IMR-90 (cell line): ENCODE data around the gene PLTP. TPM values are rescaled to one million over a fixed set of nuclear protein-coding genes. Genes with fewer than 3 reads are reported as not detected.

Experiments
- ATAC-seq: fragments of 200-7000 bp; cut with Tn5 transposase; 2 replicates; pipeline ENCODE4 v1.9.1; 2020; ENCODE audit warnings: low read depth, mild to moderate bottlenecking, moderate library complexity
- BruUV-seq: library from RNA; stranded (reverse); fragments of 400-500 nt; replicated peaks from 2 replicates; lab custom pipeline; 2021; lab: Mats Ljungman, UMichigan
- CTCF ChIA-PET: fragments of 300-600 bp; formaldehyde crosslinking; extraction: SDS; loops from one replicate; lab custom pipeline; 2021; ENCODE audit warnings: antibody characterized with exemption; lab: Yijun Ruan, JAX
- POLR2A ChIA-PET: fragments of 300-600 bp; sonication (Branson Sonifier 250); formaldehyde crosslinking; loops from one replicate; lab custom pipeline; 2022; ENCODE audit warnings: antibody characterized with exemption; ENCODE audit not compliant: unreplicated experiment; lab: Charles Lee
- DNase-seq: peaks from one replicate; pipeline ENCODE4 v3.0.0; 2013
- H2AFZ ChIP-seq: replicated peaks from 2 replicates; pipeline ENCODE3; 2013; ENCODE audit warnings: low read length, mild to moderate bottlenecking; ENCODE audit not compliant: poor library complexity
- H2AK5ac ChIP-seq: 2 replicates; pipeline ENCODE4 v1.6.1; 2013; ENCODE audit warnings: low read depth, low read length, inconsistent platforms
- H2AK9ac ChIP-seq: replicated peaks from 2 replicates; pipeline ENCODE3; 2013; ENCODE audit warnings: mild to moderate bottlenecking, low read depth, low read length, moderate library complexity; ENCODE audit not compliant: poor library complexity
- H2BK120ac ChIP-seq: 2 replicates; pipeline ENCODE4 v1.6.1; 2013; ENCODE audit warnings: low read depth, low read length, inconsistent platforms
- H2BK15ac ChIP-seq: 3 replicates; pipeline ENCODE4 v1.6.1; 2013; ENCODE audit warnings: low read depth, low read length, inconsistent platforms
- H2BK20ac ChIP-seq: 2 replicates; pipeline ENCODE4 v1.6.1; 2013; ENCODE audit warnings: low read depth, mild to moderate bottlenecking, inconsistent platforms, low read length, moderate library complexity
- H2BK5ac ChIP-seq: 2 replicates; pipeline ENCODE4 v1.6.1; 2013; ENCODE audit warnings: mild to moderate bottlenecking, low read depth, low read length, inconsistent platforms; ENCODE audit not compliant: poor library complexity, severe bottlenecking
- H3K14ac ChIP-seq: replicated peaks from 2 replicates; pipeline ENCODE4 v1.6.1; 2013; ENCODE audit warnings: low read depth, low read length, inconsistent platforms
- H3K18ac ChIP-seq: 2 replicates; pipeline ENCODE4 v1.6.1; 2013; ENCODE audit warnings: low read depth, low read length, control low read depth
- H3K23ac ChIP-seq: 2 replicates; pipeline ENCODE4 v1.6.1; 2013; ENCODE audit warnings: low read depth, low read length, inconsistent platforms
- H3K27ac ChIP-seq: 2 replicates; pipeline ENCODE4 v1.5.1; 2013; ENCODE audit warnings: mild to moderate bottlenecking, control low read depth, low read length; ENCODE audit not compliant: insufficient read depth
- H3K27me3 ChIP-seq: 2 replicates; pipeline ENCODE4 v1.6.1; 2013; ENCODE audit warnings: low read length; ENCODE audit not compliant: control insufficient read depth, insufficient read depth
- H3K36me3 ChIP-seq: 2 replicates; pipeline ENCODE4 v1.6.1; 2013; ENCODE audit warnings: low read length, mixed read lengths; ENCODE audit not compliant: control insufficient read depth, insufficient read depth
- H3K4ac ChIP-seq: 2 replicates; pipeline ENCODE4 v1.6.1; 2013; ENCODE audit warnings: low read depth, low read length, inconsistent platforms
- H3K4me1 ChIP-seq: 2 replicates; pipeline ENCODE4 v1.6.1; 2013; ENCODE audit warnings: low read length, mixed read lengths; ENCODE audit not compliant: control insufficient read depth, insufficient read depth
- H3K4me2 ChIP-seq: 2 replicates; pipeline ENCODE4 v1.6.1; 2013; ENCODE audit warnings: low read depth, mild to moderate bottlenecking, control low read depth, low read length, moderate library complexity
- H3K4me3 ChIP-seq: 2 replicates; pipeline ENCODE4 v1.5.1; 2013; ENCODE audit warnings: low read depth, mild to moderate bottlenecking, control low read depth, low read length, moderate library complexity; ENCODE audit not compliant: insufficient read depth
- H3K56ac ChIP-seq: 2 replicates; pipeline ENCODE4 v1.6.1; 2013; ENCODE audit warnings: low read length, inconsistent platforms; ENCODE audit not compliant: insufficient read depth; ENCODE audit errors: extremely low read depth
- H3K79me1 ChIP-seq, 2 experiments: 2 replicates each; pipeline ENCODE4 v1.6.1; 2013; ENCODE audit warnings: low read length in 2 of 2, inconsistent platforms in 1 of 2, low read depth in 1 of 2
- H3K9ac ChIP-seq: 2 replicates; pipeline ENCODE4 v1.6.1; 2013; ENCODE audit warnings: low read depth, low read length, control low read depth
- H3K9me1 ChIP-seq: 2 replicates; pipeline ENCODE4 v1.6.1; 2013; ENCODE audit warnings: low read length, inconsistent platforms; ENCODE audit not compliant: insufficient read depth
- H3K9me3 ChIP-seq: 2 replicates; pipeline ENCODE4 v1.6.1; 2013; ENCODE audit warnings: low read length; ENCODE audit not compliant: control insufficient read depth, insufficient read depth
- H4K20me1 ChIP-seq: 2 replicates; pipeline ENCODE4 v1.6.1; 2013; ENCODE audit warnings: low read length, inconsistent platforms; ENCODE audit not compliant: insufficient read depth
- H4K5ac ChIP-seq: 2 replicates; pipeline ENCODE4 v1.6.1; 2013; ENCODE audit warnings: mild to moderate bottlenecking, low read depth, low read length, control low read depth
- H4K8ac ChIP-seq, 2 experiments: 2 replicates each; pipeline ENCODE4 v1.6.1; 2013; ENCODE audit warnings: low read depth in 2 of 2, low read length in 2 of 2, control low read depth in 1 of 2, inconsistent platforms in 1 of 2
- H4K91ac ChIP-seq: 2 replicates; pipeline ENCODE4 v1.6.1; 2013; ENCODE audit warnings: low read depth, low read length, inconsistent platforms; ENCODE audit not compliant: insufficient read depth
- CHD1 ChIP-seq: IDR thresholded peaks from 2 replicates; pipeline ENCODE4 v1.6.1; 2012; ENCODE audit warnings: low read depth, low read length, improper control_type of control experiment
- MAFK ChIP-seq: IDR thresholded peaks from 2 replicates; pipeline ENCODE4 v1.6.1; 2012; ENCODE audit warnings: low read depth, low read length, improper control_type of control experiment
- MAZ ChIP-seq: IDR thresholded peaks from 2 replicates; pipeline ENCODE4 v1.6.1; 2012; ENCODE audit warnings: low read depth, mild to moderate bottlenecking, low read length, improper control_type of control experiment, moderate library complexity, borderline replicate concordance
- MXI1 ChIP-seq: IDR thresholded peaks from 2 replicates; pipeline ENCODE4 v1.6.1; 2012; ENCODE audit warnings: low read depth, mild to moderate bottlenecking, low read length, moderate library complexity, borderline replicate concordance
- POLR2A ChIP-seq: IDR thresholded peaks from 2 replicates; pipeline ENCODE4 v1.6.1; 2012; ENCODE audit warnings: mild to moderate bottlenecking, low read depth, low read length
- RAD21 ChIP-seq: IDR thresholded peaks from 2 replicates; pipeline ENCODE4 v1.6.1; 2012; ENCODE audit warnings: low read length, improper control_type of control experiment
- USF2 ChIP-seq: fragments of 150-350 bp; IDR thresholded peaks from 2 replicates; pipeline ENCODE4 v1.6.1; 2017; ENCODE audit warnings: mild to moderate bottlenecking, antibody characterized with exemption, low read length, low read depth
- dilution Hi-C: fragments of 300-500 bp; cut with HindIII; formaldehyde crosslinking; loops from one replicate; pipeline ENCODE4 v1.14.3; 2018; ENCODE audit warnings: low sequenced_read_pairs; ENCODE audit not compliant: unreplicated experiment
- in situ Hi-C: fragments of 300-500 bp; cut with MboI; formaldehyde crosslinking; loops from 3 replicates; pipeline ENCODE4 v1.14.3; 2019; ENCODE audit warnings: low sequenced_read_pairs, inconsistent platforms, mixed read lengths
- intact Hi-C: fragments of 100-400 bp; cut with micrococcal nuclease; formaldehyde crosslinking; loops from 2 replicates; pipeline ENCODE4 v1.10.0; 2022
- polyA plus RNA-seq, 3 experiments: library from polyadenylated mRNA; depleted of rRNA; stranded (reverse); fragments of >200 nt; gene quantifications; 2 replicates each; pipeline ENCODE4 v1.2.3, GENCODE V29; 2012; ENCODE audit warnings: low replicate concordance in 1 of 3
- total RNA-seq: library from RNA; depleted of rRNA; stranded (reverse); fragments of >200 nt; gene quantifications from 2 replicates; pipeline ENCODE4 v1.2.3, GENCODE V29; 2012

Gene PLTP
- total and polyA plus RNA-seq, 2 of the 4 experiments (the other 2 are of a cell fraction): 5.4 to 55.8 TPM

- Histone ChIP-seq H3K9me3 (no peaks in the 10 kb centered on the region), H3K4me2 (no peak overlapping the region), H3K27ac (no peak overlapping the region), H3K9ac (no peak overlapping the region), H3K23ac (no peak overlapping the region), H2BK15ac (no peak overlapping the region), H4K91ac (no peak overlapping the region), H4K5ac (no peak overlapping the region), H3K9me1 (peaks cover 11% of the 10 kb centered on the region), H3K4me1 (peaks cover 4% of the 10 kb centered on the region; the same call in 1 of the 2 replicates), H2BK120ac (no peak overlapping the region), H2AFZ (no peak overlapping the region), H3K4me3 (no peak overlapping the region), H4K8ac (no peak overlapping the region), H3K4ac (no peak overlapping the region), H3K27me3 (no peaks in the 10 kb centered on the region), H2AK9ac (no peak overlapping the region), H2BK20ac (no peak overlapping the region), H3K56ac (no peak overlapping the region), H2AK5ac (no peak overlapping the region), H2BK5ac (no peak overlapping the region), H3K36me3 (peaks cover 28% of the 10 kb centered on the region), H3K18ac (no peak overlapping the region), H4K20me1 (peaks cover 5% of the 10 kb centered on the region; the same call in 1 of the 2 replicates), H3K14ac (no peak overlapping the region), H3K79me1 (peaks cover 13 to 51% of the 10 kb centered on the region in 2 experiments)
- no peak for ATAC-seq
- in situ Hi-C loops (no loop called here), dilution Hi-C loops (no loop called here), intact Hi-C loops (no loop called here)
- TF ChIP-seq MXI1 (no peak), MAFK (no peak), RAD21 (no peak), POLR2A (no peak), MAZ (no peak), USF2 (no peak), CHD1 (no peak)
- ChIA-PET POLR2A (no interaction called here), CTCF (interaction anchor here (0.8 kb wide), 1 partner anchor 25 kb away, joined by 3 read pairs; no protein-coding TSS in a partner anchor)
- DNase-seq: no peak
- no TSS peak for BruUV-seq
Measured at GRCh38 chr20:45851501-45851900, 60.5 kb downstream of the PLTP start.
